Adrenal gland (tissue), 5 donors: ENCODE data around the gene CHST14.

Source experiments
- CTCF ChIP-seq, 6 experiments: fragments of 450-650 bp in 4 of 6; fragments of 200-600 bp in 2 of 6; sonication (generic) in 1 of 6; IDR thresholded peaks; 1 replicate in 5 of 6; 2 replicates in 1 of 6; pipeline versions ENCODE4 v1.5.1 to v1.8.0; 2016 to 2021; ENCODE audit warnings: antibody characterized with exemption in 6 of 6, mild to moderate bottlenecking in 2 of 6, moderate library complexity in 1 of 6
- POLR2A ChIP-seq, 2 donors: fragments of 450-650 bp; IDR thresholded peaks; one replicate each; pipeline ENCODE4 v1.6.1; 2017; ENCODE audit warnings: antibody characterized with exemption in 2 of 2, mild to moderate bottlenecking in 2 of 2, moderate library complexity in 1 of 2
- donor health status: DM: no; HTN: no; CAD: no.

GRCh38 chr15:40498418-40498817, 27.6 kb downstream of the CHST14 start:
- no peak for TF ChIP-seq CTCF (IDR thresholded peaks at IDR 0.05)
- TF ChIP-seq POLR2A (IDR thresholded peaks at IDR 0.05), result no peak
